MM.1S (cell line): ENCODE measurements around the gene CANT1.

Source experiments
- CTCF ChIP-seq: fragments of 300-600 bp; sonication (generic); IDR thresholded peaks from 2 replicates; pipeline ENCODE4 v1.5.1; 2016; ENCODE audit warnings: antibody characterized with exemption, low read length, mixed read lengths
- EZH2 ChIP-seq: fragments of 300-600 bp; sonication (generic); optimal IDR thresholded peaks from 2 replicates; pipeline ENCODE3; 2017; ENCODE audit warnings: low read depth, mild to moderate bottlenecking, antibody characterized with exemption, low read length, mixed read lengths
- EZH2phosphoT487 ChIP-seq: fragments of 300-600 bp; sonication (generic); IDR thresholded peaks from 2 replicates; pipeline ENCODE4 v1.6.1; 2018; ENCODE audit warnings: antibody characterized with exemption, low read length

GRCh38 chr17:78951967-78952551 lies 57.5 kb downstream of the CANT1 start:
- TF ChIP-seq CTCF (no peak), EZH2 (no peak), EZH2phosphoT487 (no peak)
